ENCODE data around the gene HTT-AS. TPM values are rescaled to one million over a fixed set of nuclear protein-coding genes. Genes with fewer than 3 reads are reported as not detected.
"Not testable (repeated sequence)": the region's sequence is repeated elsewhere in the genome, so short reads cannot be mapped to it uniquely, and the experiment has no call there.

Gene HTT-AS
- total RNA-seq, 1 donor from 2014 or later: not detected

DNA sequence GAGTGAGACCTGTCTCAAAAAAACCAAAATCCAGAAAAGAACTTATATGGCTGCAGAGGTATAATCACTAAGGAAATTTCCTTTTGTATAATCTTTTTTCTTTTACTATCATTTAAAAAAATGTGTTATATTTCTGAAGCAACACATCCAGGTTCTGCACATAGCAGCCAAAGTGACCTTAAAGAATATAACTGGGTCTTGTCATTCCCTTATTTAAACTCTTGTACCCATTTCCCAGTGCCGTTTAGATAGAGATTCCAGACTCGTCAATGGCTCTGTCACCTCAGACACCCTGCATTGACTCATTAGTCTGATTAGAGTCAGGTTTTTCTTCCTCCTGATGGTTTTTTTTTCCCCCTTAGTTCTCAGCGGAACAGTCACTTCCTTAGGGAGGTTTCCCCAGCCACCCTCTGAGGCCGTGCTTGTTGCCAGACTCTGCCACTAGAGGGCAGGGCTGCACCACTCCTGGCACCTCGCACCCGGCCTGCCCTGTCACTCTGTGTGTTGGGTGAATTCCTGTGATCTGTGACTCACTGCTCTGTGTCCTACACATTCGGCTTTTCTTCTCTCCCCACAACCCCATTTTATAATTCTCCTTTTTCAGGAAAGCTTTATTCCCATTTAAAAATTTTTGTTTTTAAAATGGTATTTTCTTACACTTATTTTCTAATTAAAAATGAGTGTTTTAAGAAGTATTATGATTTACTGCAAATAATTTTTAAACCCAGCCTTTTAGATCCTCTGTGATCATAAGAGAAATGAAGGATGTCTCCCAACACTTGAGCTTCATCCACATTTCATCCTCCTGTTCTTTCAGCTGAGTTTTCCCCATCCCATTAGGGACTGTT is 32.2 kb upstream of the HTT-AS start:
- H3K36me3 ChIP-seq (ENCODE audit: control insufficient read depth, insufficient read depth, low read length): peaks cover 3% of the 10 kb centered on the region
- TF ChIP-seq, protein P1, sequence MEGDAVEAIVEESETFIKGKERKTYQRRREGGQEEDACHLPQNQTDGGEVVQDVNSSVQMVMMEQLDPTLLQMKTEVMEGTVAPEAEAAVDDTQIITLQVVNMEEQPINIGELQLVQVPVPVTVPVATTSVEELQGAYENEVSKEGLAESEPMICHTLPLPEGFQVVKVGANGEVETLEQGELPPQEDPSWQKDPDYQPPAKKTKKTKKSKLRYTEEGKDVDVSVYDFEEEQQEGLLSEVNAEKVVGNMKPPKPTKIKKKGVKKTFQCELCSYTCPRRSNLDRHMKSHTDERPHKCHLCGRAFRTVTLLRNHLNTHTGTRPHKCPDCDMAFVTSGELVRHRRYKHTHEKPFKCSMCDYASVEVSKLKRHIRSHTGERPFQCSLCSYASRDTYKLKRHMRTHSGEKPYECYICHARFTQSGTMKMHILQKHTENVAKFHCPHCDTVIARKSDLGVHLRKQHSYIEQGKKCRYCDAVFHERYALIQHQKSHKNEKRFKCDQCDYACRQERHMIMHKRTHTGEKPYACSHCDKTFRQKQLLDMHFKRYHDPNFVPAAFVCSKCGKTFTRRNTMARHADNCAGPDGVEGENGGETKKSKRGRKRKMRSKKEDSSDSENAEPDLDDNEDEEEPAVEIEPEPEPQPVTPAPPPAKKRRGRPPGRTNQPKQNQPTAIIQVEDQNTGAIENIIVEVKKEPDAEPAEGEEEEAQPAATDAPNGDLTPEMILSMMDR (IDR thresholded peaks at IDR 0.05; ENCODE audit: insufficient read depth, low read length, poor library complexity, severe bottlenecking): peak; percentile 99
- H3K4me3 ChIP-seq (ENCODE audit: low read depth, low read length): no peak overlapping the region
- no peaks in the 10 kb centered on the region for H3K27me3 ChIP-seq (ENCODE audit: control insufficient read depth, insufficient read depth, low read length)
- DNase-seq (ENCODE audit: low read depth): peak; percentile 69

GRCh38 chr4:3098346-3098745 is 24.0 kb upstream of the HTT-AS start:
- Histone ChIP-seq H3K4me3 (ENCODE audit: low read depth, low read length) (no peak overlapping the region), H3K27me3 (ENCODE audit: control insufficient read depth, insufficient read depth, low read length) (no peaks in the 10 kb centered on the region), H3K36me3 (ENCODE audit: control insufficient read depth, insufficient read depth, low read length) (no peaks in the 10 kb centered on the region)
- DNase-seq (ENCODE audit: low read depth): no peak
- TF ChIP-seq, protein P1 (IDR thresholded peaks at IDR 0.05; ENCODE audit: insufficient read depth, low read length, poor library complexity, severe bottlenecking): no peak

DNA sequence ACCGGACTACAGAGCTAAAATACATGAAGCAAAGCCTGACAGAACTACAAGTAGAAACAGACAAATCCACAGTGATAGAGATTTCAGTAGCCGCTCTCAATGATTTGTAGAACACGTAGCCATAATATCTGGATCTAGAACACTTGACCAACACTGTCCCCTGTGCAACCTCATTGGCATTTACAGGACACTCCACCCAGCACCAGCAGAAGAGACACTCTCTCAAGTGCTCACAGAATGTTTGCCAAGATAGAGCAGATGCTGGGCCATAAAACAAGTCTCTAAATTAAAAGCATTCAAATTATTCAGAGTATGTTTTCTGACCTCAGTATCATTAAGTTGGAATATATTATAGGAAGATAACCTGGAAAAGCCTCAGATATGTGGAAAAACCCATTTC is 21.9 kb upstream of the HTT-AS start:
- no peak for DNase-seq (ENCODE audit: low read depth)
- no peaks in the 10 kb centered on the region for H3K36me3 ChIP-seq (ENCODE audit: control insufficient read depth, insufficient read depth, low read length)
- no peaks in the 10 kb centered on the region for H3K27me3 ChIP-seq (ENCODE audit: control insufficient read depth, insufficient read depth, low read length)
- TF ChIP-seq, protein P1 (IDR thresholded peaks at IDR 0.05; ENCODE audit: insufficient read depth, low read length, poor library complexity, severe bottlenecking): no peak
- no peak overlapping the region for H3K4me3 ChIP-seq (ENCODE audit: low read depth, low read length)

DNA sequence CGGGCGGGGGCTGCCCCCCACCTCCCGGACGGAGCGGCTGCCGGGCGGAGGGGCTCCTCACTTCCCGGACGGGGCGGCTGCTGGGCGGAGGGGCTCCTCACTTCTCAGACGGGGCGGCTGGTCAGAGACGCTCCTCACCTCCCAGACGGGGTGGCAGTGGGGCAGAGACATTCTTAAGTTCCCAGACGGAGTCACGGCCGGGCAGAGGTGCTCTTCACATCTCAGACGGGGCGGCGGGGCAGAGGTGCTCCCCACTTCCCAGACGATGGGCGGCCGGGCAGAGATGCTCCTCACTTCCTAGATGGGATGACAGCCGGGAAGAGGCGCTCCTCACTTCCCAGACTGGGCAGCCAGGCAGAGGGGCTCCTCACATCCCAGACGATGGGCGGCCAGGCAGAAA is 20.4 kb upstream of the HTT-AS start:
- not testable (repeated sequence) for H3K4me3 ChIP-seq (ENCODE audit: low read depth, low read length); DNase-seq (ENCODE audit: low read depth); H3K27me3 ChIP-seq (ENCODE audit: control insufficient read depth, insufficient read depth, low read length); H3K36me3 ChIP-seq (ENCODE audit: control insufficient read depth, insufficient read depth, low read length)

DNA sequence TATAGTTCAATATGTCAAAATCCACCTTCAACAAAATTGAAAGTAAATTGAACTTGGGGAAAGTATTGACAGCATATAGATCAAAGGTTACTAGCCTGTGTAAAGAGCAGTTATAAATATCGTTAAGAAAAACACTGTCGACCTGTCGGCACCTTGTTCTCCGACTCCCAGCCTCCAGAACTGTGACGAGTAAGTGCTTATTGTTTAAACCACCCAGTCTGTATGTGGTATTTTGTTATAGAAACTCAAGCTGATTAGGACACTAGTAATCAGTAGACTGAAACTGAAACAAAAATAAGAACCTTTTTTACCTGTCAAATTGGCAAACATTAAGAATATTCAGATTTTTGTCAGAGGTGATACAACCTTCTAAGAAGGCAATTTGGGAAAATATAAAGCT is 17.1 kb upstream of the HTT-AS start:
- no peak for DNase-seq (ENCODE audit: low read depth)
- TF ChIP-seq, protein P1 (IDR thresholded peaks at IDR 0.05; ENCODE audit: insufficient read depth, low read length, poor library complexity, severe bottlenecking): no peak
- H3K27me3 ChIP-seq (ENCODE audit: control insufficient read depth, insufficient read depth, low read length): no peaks in the 10 kb centered on the region
- no peak overlapping the region for H3K4me3 ChIP-seq (ENCODE audit: low read depth, low read length)
- H3K36me3 ChIP-seq (ENCODE audit: control insufficient read depth, insufficient read depth, low read length): no peaks in the 10 kb centered on the region

GRCh38 chr4:3087115-3087797 is 12.9 kb upstream of the HTT-AS start:
- no peak for DNase-seq (ENCODE audit: low read depth)
- Histone ChIP-seq H3K27me3 (ENCODE audit: control insufficient read depth, insufficient read depth, low read length) (no peaks in the 10 kb centered on the region), H3K36me3 (ENCODE audit: control insufficient read depth, insufficient read depth, low read length) (no peaks in the 10 kb centered on the region), H3K4me3 (ENCODE audit: low read depth, low read length) (no peak overlapping the region)
- TF ChIP-seq, protein P1 (IDR thresholded peaks at IDR 0.05; ENCODE audit: insufficient read depth, low read length, poor library complexity, severe bottlenecking): no peak
